Activated CD4-positive, alpha-beta T cell treated with anti-CD3 and anti-CD28 coated beads for 48 hours (primary cell): ENCODE data around the gene ZNF80.
"Not testable (repeated sequence)": the region's sequence is repeated elsewhere in the genome, so short reads cannot be mapped to it uniquely, and the experiment has no call there.

Experiments used
- DNase-seq: peaks from one replicate; pipeline ENCODE4 v3.0.0-alpha.2; 2020

Gene ZNF80

GRCh38 chr3:114237478-114237877 is at the start of gene ZNF80:
Gene ZNF80, minus strand, starts transcription at chr3:114237578. Its CDS starts 504 bp downstream, at chr3:114237074.
- DNase-seq: not testable (repeated sequence)

GRCh38 chr3:114286266-114286665 is 48.9 kb upstream of the ZNF80 start:
- no peak for DNase-seq

- DNase-seq: no peak
These were observed 48.4 kb upstream of the ZNF80 start for GRCh38 chr3:114285648-114286230.

GRCh38 chr3:114284644-114285043 is 47.3 kb upstream of the ZNF80 start:
- DNase-seq: no peak

- not testable (repeated sequence) for DNase-seq
These were observed 39.5 kb upstream of the ZNF80 start for GRCh38 chr3:114276856-114277255.

GRCh38 chr3:114274929-114275328 is 37.6 kb upstream of the ZNF80 start:
- no peak for DNase-seq

GRCh38 chr3:114272271-114272670 is 34.9 kb upstream of the ZNF80 start:
- no peak for DNase-seq

GRCh38 chr3:114270019-114270418 is 32.6 kb upstream of the ZNF80 start:
- DNase-seq: no peak

- DNase-seq: no peak
These were observed 22.8 kb upstream of the ZNF80 start for GRCh38 chr3:114260152-114260551.

- no peak for DNase-seq
These were observed 22.2 kb upstream of the ZNF80 start for GRCh38 chr3:114259566-114259965.

- DNase-seq: no peak
These were observed 16.1 kb upstream of the ZNF80 start for GRCh38 chr3:114253505-114253904.

- no peak for DNase-seq
These were observed 15.6 kb upstream of the ZNF80 start for GRCh38 chr3:114252954-114253353.

- no peak for DNase-seq
These were observed 5.6 kb upstream of the ZNF80 start for GRCh38 chr3:114242947-114243346.

GRCh38 chr3:114241262-114241661 is 3.9 kb upstream of the ZNF80 start:
- no peak for DNase-seq

GRCh38 chr3:114238146-114238785 is 888 bp upstream of the ZNF80 start:
- DNase-seq: not testable (repeated sequence)

GRCh38 chr3:114235431-114235830 is 1.9 kb downstream of the ZNF80 start:
- no peak for DNase-seq

- DNase-seq: no peak
These were observed 2.6 kb downstream of the ZNF80 start for GRCh38 chr3:114234745-114235144.

GRCh38 chr3:114231616-114232015 is 5.8 kb downstream of the ZNF80 start:
- DNase-seq: peak; percentile 32

GRCh38 chr3:114227076-114227475 is 10.3 kb downstream of the ZNF80 start:
- DNase-seq: no peak

GRCh38 chr3:114226313-114226712 is 11.1 kb downstream of the ZNF80 start:
- DNase-seq: no peak

GRCh38 chr3:114223143-114223542 is 14.2 kb downstream of the ZNF80 start:
- no peak for DNase-seq

- no peak for DNase-seq
These were observed 15.5 kb downstream of the ZNF80 start for GRCh38 chr3:114221881-114222264.

GRCh38 chr3:114221165-114221880 is 16.1 kb downstream of the ZNF80 start:
- DNase-seq: peak; percentile 61

- DNase-seq: no peak
These were observed 17.6 kb downstream of the ZNF80 start for GRCh38 chr3:114219741-114220140.
